ENCODE measurements around the gene CDHR2. TPM values are rescaled to one million over a fixed set of nuclear protein-coding genes. Genes with fewer than 3 reads are reported as not detected.

Gene CDHR2
- total RNA-seq, 1 donor from 2014 or later: 0.08 TPM

DNA sequence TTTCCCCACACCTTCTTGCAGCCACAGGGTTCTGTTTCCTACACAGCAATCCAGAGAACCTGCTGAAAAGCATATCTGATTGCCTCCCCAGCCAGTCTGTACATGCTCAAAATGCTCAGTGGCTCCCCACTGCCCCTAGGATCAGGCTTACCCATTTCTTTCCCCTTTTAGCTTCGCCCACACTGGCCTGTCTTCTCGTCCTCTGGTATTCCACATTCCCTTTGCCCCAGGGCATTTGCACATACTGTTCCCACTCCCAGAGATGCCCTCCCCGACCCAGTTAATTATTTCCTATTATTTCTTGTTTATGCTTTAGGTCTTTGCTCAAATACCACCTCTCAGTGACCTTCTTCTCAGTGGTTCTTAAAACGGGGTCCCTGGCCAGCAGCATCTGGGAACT, 91.5 kb downstream of the CDHR2 start:
- intact Hi-C loops (cut with micrococcal nuclease): no loop called here
- peaks cover 18% of the 10 kb centered on the region for H3K27me3 Mint-ChIP-seq (ENCODE audit: insufficient read depth)
- no peak overlapping the region for H3K4me3 Mint-ChIP-seq
- H3K27ac Mint-ChIP-seq: no peak overlapping the region
- no peak for DNase-seq (ENCODE audit: low spot score)
- no peaks in the 10 kb centered on the region for H3K36me3 Mint-ChIP-seq (ENCODE audit: low read depth)
- no peaks in the 10 kb centered on the region for H3K4me1 Mint-ChIP-seq (ENCODE audit: low read depth)
- no peaks in the 10 kb centered on the region for H3K9me3 Mint-ChIP-seq

DNA sequence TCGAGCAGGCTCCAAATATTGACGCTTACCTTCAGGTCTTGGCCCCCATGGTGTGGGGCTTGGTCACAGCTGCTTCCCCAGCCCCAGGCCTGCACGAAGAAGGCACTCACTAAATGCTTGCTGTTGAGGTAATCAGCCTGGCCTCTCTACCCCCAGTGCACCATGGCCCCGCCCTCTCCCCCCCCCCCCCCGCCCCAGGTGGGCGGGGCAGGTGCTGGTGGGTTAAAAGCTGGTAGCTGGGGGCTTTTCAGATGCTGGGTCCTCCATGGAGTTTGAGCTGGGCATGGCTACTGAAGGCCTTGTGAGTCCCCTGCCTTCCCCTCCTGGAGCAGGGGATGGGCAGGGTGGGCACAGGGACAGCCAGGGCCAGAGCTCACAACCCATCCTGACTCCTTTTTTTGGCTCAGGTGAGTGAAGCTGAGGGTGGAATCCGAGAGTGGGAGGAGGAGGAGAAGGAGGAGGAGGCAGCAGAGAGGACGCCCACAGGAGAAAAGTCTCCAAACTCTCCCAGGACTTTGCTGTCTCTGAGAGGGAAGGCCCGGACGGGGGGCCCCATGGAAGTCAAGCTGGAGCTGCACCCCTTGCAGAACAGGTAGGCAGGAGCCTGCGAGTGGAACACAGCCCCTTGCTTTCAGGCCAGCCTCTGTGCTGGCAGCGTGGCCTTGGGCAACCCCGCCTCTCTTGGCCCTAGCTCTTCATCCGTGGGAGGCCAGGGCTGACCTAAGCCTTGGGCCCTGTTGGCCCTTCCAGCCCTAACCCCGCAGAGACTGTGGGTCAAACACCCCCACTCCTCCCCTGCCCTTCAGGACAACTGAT, 93.7 kb downstream of the CDHR2 start:
- no peaks in the 10 kb centered on the region for H3K9me3 Mint-ChIP-seq
- H3K4me1 Mint-ChIP-seq (ENCODE audit: low read depth): peaks cover 13% of the 10 kb centered on the region
- H3K36me3 Mint-ChIP-seq (ENCODE audit: low read depth): no peaks in the 10 kb centered on the region
- intact Hi-C loops (cut with micrococcal nuclease): no loop called here
- H3K27ac Mint-ChIP-seq: no peak overlapping the region
- H3K27me3 Mint-ChIP-seq (ENCODE audit: insufficient read depth): peaks cover 5% of the 10 kb centered on the region
- H3K4me3 Mint-ChIP-seq: no peak overlapping the region
- no peak for DNase-seq (ENCODE audit: low spot score)

GRCh38 chr5:176643491-176644219, 94.5 kb downstream of the CDHR2 start:
- Mint-ChIP-seq H3K36me3 (ENCODE audit: low read depth) (peaks cover under 1% of the 10 kb centered on the region), H3K9me3 (no peaks in the 10 kb centered on the region), H3K4me1 (ENCODE audit: low read depth) (peaks cover 18% of the 10 kb centered on the region), H3K27me3 (ENCODE audit: insufficient read depth) (no peaks in the 10 kb centered on the region), H3K27ac (no peak overlapping the region), H3K4me3 (no peak overlapping the region)
- intact Hi-C loops (cut with micrococcal nuclease): no loop called here
- DNase-seq (ENCODE audit: low spot score): no peak

DNA sequence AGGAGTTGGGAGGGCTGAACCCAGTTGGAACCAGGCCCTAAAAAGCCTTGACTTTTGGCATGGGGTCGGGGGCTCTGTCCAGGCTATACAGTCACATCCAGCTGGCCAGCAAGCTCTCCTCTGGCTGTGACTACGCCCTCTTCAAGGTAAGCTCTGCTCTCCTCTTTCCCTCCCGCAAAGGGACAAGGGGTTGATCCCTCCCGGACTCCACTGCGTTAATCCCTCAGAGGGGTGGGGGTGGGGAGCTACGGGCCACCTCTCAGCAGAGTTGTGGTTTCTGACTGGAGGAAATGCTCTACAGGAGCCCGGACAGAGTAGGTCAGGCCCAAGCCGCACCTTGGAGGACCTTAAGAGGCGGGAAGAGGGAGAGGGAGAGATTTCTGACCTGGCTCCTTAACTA, 95.2 kb downstream of the CDHR2 start:
- H3K27ac Mint-ChIP-seq: no peak overlapping the region
- H3K9me3 Mint-ChIP-seq: no peaks in the 10 kb centered on the region
- intact Hi-C loops (cut with micrococcal nuclease): no loop called here
- peaks cover 6% of the 10 kb centered on the region for H3K36me3 Mint-ChIP-seq (ENCODE audit: low read depth)
- no peaks in the 10 kb centered on the region for H3K27me3 Mint-ChIP-seq (ENCODE audit: insufficient read depth)
- no peak for DNase-seq (ENCODE audit: low spot score)
- peaks cover 24% of the 10 kb centered on the region for H3K4me1 Mint-ChIP-seq (ENCODE audit: low read depth)
- no peak overlapping the region for H3K4me3 Mint-ChIP-seq

DNA sequence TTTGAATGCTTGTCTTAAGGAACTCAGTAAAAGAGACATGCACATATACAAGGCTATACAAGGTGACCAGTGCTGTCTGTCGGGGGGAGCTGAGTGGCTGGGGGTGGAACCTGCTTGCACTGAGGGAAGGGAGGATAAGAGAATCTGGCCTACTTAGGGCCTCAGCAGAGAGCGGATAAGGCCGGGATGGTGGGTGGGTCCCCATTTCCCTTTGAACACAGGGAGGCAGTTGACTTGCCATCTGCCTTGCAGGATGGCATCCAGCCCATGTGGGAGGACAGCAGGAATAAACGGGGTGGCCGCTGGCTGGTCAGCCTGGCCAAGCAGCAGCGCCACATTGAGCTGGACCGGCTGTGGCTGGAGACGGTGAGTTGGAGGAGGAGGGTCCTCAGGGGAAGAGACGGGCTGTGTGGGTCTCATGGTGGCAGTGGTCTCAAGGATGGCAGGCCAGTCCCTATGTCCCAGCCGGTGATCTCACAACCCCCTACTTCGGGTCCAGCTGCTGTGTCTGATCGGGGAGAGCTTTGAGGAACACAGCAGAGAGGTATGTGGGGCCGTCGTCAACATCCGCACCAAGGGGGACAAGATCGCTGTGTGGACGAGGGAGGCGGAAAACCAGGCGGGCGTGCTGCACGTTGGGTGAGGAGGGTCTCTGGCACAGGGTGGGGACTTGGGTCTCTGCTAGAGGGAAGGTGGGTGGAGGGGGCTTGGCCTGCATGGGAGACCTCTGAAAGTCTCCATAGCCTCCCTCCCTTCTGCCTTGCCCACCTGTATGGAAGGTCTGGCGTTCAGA, 95.9 kb downstream of the CDHR2 start:
- H3K36me3 Mint-ChIP-seq (ENCODE audit: low read depth): peaks cover 8% of the 10 kb centered on the region
- H3K4me1 Mint-ChIP-seq (ENCODE audit: low read depth): peaks cover 29% of the 10 kb centered on the region
- H3K27me3 Mint-ChIP-seq (ENCODE audit: insufficient read depth): no peaks in the 10 kb centered on the region
- DNase-seq (ENCODE audit: low spot score): no peak
- no peak overlapping the region for H3K27ac Mint-ChIP-seq
- peak overlapping the region; percentile 5 for H3K4me3 Mint-ChIP-seq
- intact Hi-C loops (cut with micrococcal nuclease): loop anchor here (5.0 kb wide), 2 partner anchors 228 to 1507 kb away; partner anchors contain the start of genes CLTB and NHP2
- no peaks in the 10 kb centered on the region for H3K9me3 Mint-ChIP-seq

Other genes starting within 250 kb of the CDHR2 start
- gene KIAA1191, start 187.6 kb upstream of the CDHR2 start, total RNA-seq: 60.9 and 63.4 TPM in 2 replicates
- gene ARL10, start 183.9 kb upstream of the CDHR2 start, total RNA-seq: 19.4 and 22.3 TPM in 2 replicates
- 111 TPM in 2 replicates for gene NOP16, start 160.7 kb upstream of the CDHR2 start, total RNA-seq
- gene HIGD2A, start 160.6 kb upstream of the CDHR2 start, total RNA-seq: 93.2 and 93.5 TPM in 2 replicates
- 71.6 and 84.0 TPM in 2 replicates for gene CLTB, start 132.8 kb upstream of the CDHR2 start, total RNA-seq
- gene FAF2, start 101.0 kb upstream of the CDHR2 start, total RNA-seq: 46.0 and 47.3 TPM in 2 replicates
- 78.0 and 80.3 TPM in 2 replicates for gene RNF44, start 11.9 kb upstream of the CDHR2 start, total RNA-seq
- gene GPRIN1, start 60.8 kb downstream of the CDHR2 start, total RNA-seq: 3.1 and 3.2 TPM in 2 replicates
- gene SNCB, start 81.2 kb downstream of the CDHR2 start, total RNA-seq: not detected in 2 replicates
- not detected in 2 replicates for gene EIF4E1B, start 81.3 kb downstream of the CDHR2 start, total RNA-seq
- gene TSPAN17, start 98.1 kb downstream of the CDHR2 start, total RNA-seq: 34.1 and 35.3 TPM in 2 replicates

Data from activated T-helper 1 cell treated with anti-CD3 and anti-CD28 coated beads, Interleukin-12 subunit alpha, Interleukin-12 subunit beta, Interleukin-2, Interleukin-4 antibody, amounts not matched to agents 30 ng/mL and 10 ng/mL and 1 ng/mL, durations not matched to agents 14 hours and 24 hours and 36 hours (primary cell).